WTC11 (cell line): ENCODE data around the gene BCL7C. TPM values are rescaled to one million over a fixed set of nuclear protein-coding genes. Genes with fewer than 3 reads are reported as not detected.
A peak's percentile ranks its signal among the peaks of the same experiment; 100 is the strongest.

Experiments used
- ATAC-seq: fragments of 200-7000 bp; cut with Tn5 transposase; 2 replicates; pipeline ENCODE4 v1.10.0; 2021; ENCODE audit warnings: mild to moderate bottlenecking, moderate library complexity
- CTCF ChIA-PET: fragments of 300-600 bp; sonication (Branson Sonifier 250); formaldehyde crosslinking; loops from one replicate; lab custom pipeline; 2021; ENCODE audit warnings: antibody characterized with exemption; lab: Charles Lee
- POLR2A ChIA-PET: fragments of 350-600 bp; sonication (Branson Sonifier 250); formaldehyde crosslinking; loops from one replicate; lab custom pipeline; 2021; ENCODE audit warnings: antibody characterized with exemption; lab: Charles Lee
- DNase-seq: peaks from one replicate; pipeline ENCODE4 v3.0.0; 2021; ENCODE audit warnings: low spot score
- H3K27ac Mint-ChIP-seq: 2 replicates; pipeline ENCODE4 v1.8.0; 2021; ENCODE audit warnings: mixed read lengths
- H3K27me3 Mint-ChIP-seq: 2 replicates; pipeline ENCODE4 v1.8.0; 2021; ENCODE audit warnings: low read depth, mild to moderate bottlenecking, moderate library complexity, mixed read lengths
- H3K36me3 Mint-ChIP-seq: 2 replicates; pipeline ENCODE4 v1.8.0; 2021; ENCODE audit warnings: mixed read lengths
- H3K4me1 Mint-ChIP-seq: 2 replicates; pipeline ENCODE4 v1.8.0; 2022; ENCODE audit warnings: mixed read lengths
- H3K4me3 Mint-ChIP-seq: 2 replicates; pipeline ENCODE4 v1.8.0; 2021; ENCODE audit warnings: mild to moderate bottlenecking, moderate library complexity, mixed read lengths
- H3K9me3 Mint-ChIP-seq: 2 replicates; pipeline ENCODE4 v1.8.0; 2021; ENCODE audit warnings: mixed read lengths
- ATF3 ChIP-seq: sonication (generic); formaldehyde crosslinking; conservative IDR thresholded peaks from 2 replicates; pipeline ENCODE4 v1.8.1; 2022; ENCODE audit warnings: mild to moderate bottlenecking, missing genetic modification reagents
- ATF6 ChIP-seq: sonication (generic); formaldehyde crosslinking; IDR thresholded peaks from 2 replicates; pipeline ENCODE4 v1.8.1; 2023; ENCODE audit warnings: mild to moderate bottlenecking, missing genetic modification reagents
- CREB1 ChIP-seq: sonication (generic); formaldehyde crosslinking; IDR thresholded peaks from 2 replicates; pipeline ENCODE4 v1.8.0; 2023; ENCODE audit warnings: mild to moderate bottlenecking, missing genetic modification reagents
- ERG ChIP-seq: fragments of 250-450 bp; sonication (Bioruptor Pico); IDR thresholded peaks from 2 replicates; pipeline ENCODE4 v1.8.0; 2021; ENCODE audit warnings: mild to moderate bottlenecking
- FOXP4 ChIP-seq: sonication (generic); formaldehyde crosslinking; IDR thresholded peaks from 2 replicates; pipeline ENCODE4 v1.8.0; 2022; ENCODE audit warnings: mild to moderate bottlenecking, missing genetic modification reagents
- KAT7 ChIP-seq: sonication (generic); formaldehyde crosslinking; IDR thresholded peaks from 2 replicates; pipeline ENCODE4 v1.8.1; 2023; ENCODE audit warnings: missing genetic modification reagents, mild to moderate bottlenecking, borderline replicate concordance
- MXD4 ChIP-seq: fragments of 250-450 bp; sonication (Bioruptor Pico); IDR thresholded peaks from 2 replicates; pipeline ENCODE4 v1.8.0; 2021; ENCODE audit warnings: mild to moderate bottlenecking, moderate library complexity, borderline replicate concordance
- MYBL2 ChIP-seq: sonication (generic); formaldehyde crosslinking; IDR thresholded peaks from 2 replicates; pipeline ENCODE4 v1.8.1; 2023; ENCODE audit warnings: mild to moderate bottlenecking, moderate library complexity, missing genetic modification reagents
- ZBTB43 ChIP-seq: sonication (generic); formaldehyde crosslinking; IDR thresholded peaks from 2 replicates; pipeline ENCODE4 v1.8.1; 2023; ENCODE audit warnings: mild to moderate bottlenecking, missing genetic modification reagents
- ZNF263 ChIP-seq: sonication (generic); formaldehyde crosslinking; IDR thresholded peaks from 2 replicates; pipeline ENCODE4 v1.8.1; 2022; ENCODE audit warnings: low read depth, mild to moderate bottlenecking, moderate library complexity, missing genetic modification reagents
- ZNF416 ChIP-seq: fragments of 250-450 bp; sonication (Bioruptor Pico); IDR thresholded peaks from 2 replicates; pipeline ENCODE4 v1.9.0; 2021; ENCODE audit warnings: mild to moderate bottlenecking, inconsistent platforms
- ZNF425 ChIP-seq: fragments of 250-450 bp; sonication (Bioruptor Pico); conservative IDR thresholded peaks from 2 replicates; pipeline ENCODE4 v1.9.0; 2021; ENCODE audit warnings: mild to moderate bottlenecking
- ZSCAN18 ChIP-seq: fragments of 250-450 bp; sonication (Bioruptor Pico); IDR thresholded peaks from 2 replicates; pipeline ENCODE4 v2.1.2; 2022; ENCODE audit warnings: mild to moderate bottlenecking, moderate library complexity
- total RNA-seq: library from RNA; stranded (reverse); gene quantifications from 3 replicates; pipeline ENCODE4 v1.2.3, GENCODE V29; 2021

The BCL7C gene
- total RNA-seq, 1 experiment from 2014 or later, result 18.3 TPM

- Mint-ChIP-seq H3K36me3 (no peaks in the 10 kb centered on the region), H3K27ac (no peak overlapping the region), H3K4me3 (peak overlapping the region; percentile 59), H3K27me3 (peaks cover 29% of the 10 kb centered on the region), H3K9me3 (peaks cover 3% of the 10 kb centered on the region; the same call in 1 of the 2 replicates), H3K4me1 (peaks cover 12% of the 10 kb centered on the region)
- no peak for ATAC-seq
- POLR2A ChIA-PET, result interaction anchor here (0.6 to 1.4 kb wide), 6 partner anchors 8 to 214 kb away, joined by 3 to 6 read pairs (median 3); partner anchors contain the start of gene BCL7C
- no peak for DNase-seq
- no peak for TF ChIP-seq MXD4 (CRISPR knock-in tag)
- TF ChIP-seq ATF3 (CRISPR knock-in tag), result no peak
- CTCF ChIA-PET, result interaction anchor here (0.5 to 5.1 kb wide), 30 partner anchors 9 to 1099 kb away, joined by 3 to 95 read pairs (median 4); partner anchors contain the start of gene FBXL19
Observed at GRCh38 chr16:30901201-30902028, 7.5 kb upstream of the BCL7C start.

- POLR2A ChIA-PET, result interaction anchor here (1.1 kb wide), 1 partner anchor 22 kb away, joined by 3 read pairs; no protein-coding TSS in a partner anchor
- Mint-ChIP-seq H3K27ac (no peak overlapping the region), H3K4me1 (peaks cover 17% of the 10 kb centered on the region), H3K9me3 (peaks cover 3% of the 10 kb centered on the region; the same call in 1 of the 2 replicates), H3K36me3 (no peaks in the 10 kb centered on the region), H3K4me3 (no peak overlapping the region), H3K27me3 (peaks cover 33% of the 10 kb centered on the region)
- no peak for DNase-seq
- ATAC-seq, result no peak
- CTCF ChIA-PET, result interaction anchor here (0.5 to 5.1 kb wide), 5 partner anchors 9 to 1098 kb away, joined by 3 to 95 read pairs (median 4); no protein-coding TSS in a partner anchor
- no peak for TF ChIP-seq CREB1 (CRISPR knock-in tag)
- TF ChIP-seq ERG (CRISPR knock-in tag), result no peak
- TF ChIP-seq ATF6 (CRISPR knock-in tag), result no peak
- TF ChIP-seq MYBL2 (CRISPR knock-in tag), result no peak
- no peak for TF ChIP-seq ZBTB43 (CRISPR knock-in tag)
- no peak for TF ChIP-seq ZNF416
- no peak for TF ChIP-seq ZSCAN18 (CRISPR knock-in tag)
- TF ChIP-seq ATF3 (CRISPR knock-in tag), result no peak
Observed at GRCh38 chr16:30900588-30900987, 6.7 kb upstream of the BCL7C start.

- DNase-seq (no peak), ATAC-seq (no peak)
- H3K27me3 Mint-ChIP-seq, result peaks cover 41% of the 10 kb centered on the region
- no peak overlapping the region for H3K27ac Mint-ChIP-seq
- POLR2A ChIA-PET, result no interaction called here
- H3K4me1 Mint-ChIP-seq, result peaks cover 21% of the 10 kb centered on the region
- TF ChIP-seq ATF3 (CRISPR knock-in tag), result no peak
- no peak for TF ChIP-seq KAT7 (CRISPR knock-in tag)
- TF ChIP-seq ZNF425 (CRISPR knock-in tag), result no peak
- no peak for TF ChIP-seq FOXP4 (CRISPR knock-in tag)
- no peak for TF ChIP-seq ZNF263
- H3K36me3 Mint-ChIP-seq, result no peaks in the 10 kb centered on the region
- peaks cover 3% of the 10 kb centered on the region; the same call in 1 of the 2 replicates for H3K9me3 Mint-ChIP-seq
- CTCF ChIA-PET, result interaction anchor here (0.6 to 5.1 kb wide), 2 partner anchors 54 to 85 kb away, joined by 3 to 95 read pairs; no protein-coding TSS in a partner anchor
- H3K4me3 Mint-ChIP-seq, result no peak overlapping the region
Observed at GRCh38 chr16:30899794-30900193, 5.9 kb upstream of the BCL7C start.
